HUES48 (cell line): Measurements from ENCODE around the gene HBE1.
"Not testable (repeated sequence)": the region's sequence is repeated elsewhere in the genome, so short reads cannot be mapped to it uniquely, and the experiment has no call there.

ENCODE experiments used
- H3K27ac ChIP-seq: one replicate; pipeline ENCODE4 v1.7.0; 2013; ENCODE audit warnings: low read depth, low read length, inconsistent platforms
- H3K27me3 ChIP-seq: 2 replicates; pipeline ENCODE4 v1.6.1; 2013; ENCODE audit warnings: mild to moderate bottlenecking, low read length; ENCODE audit not compliant: control insufficient read depth, insufficient read depth
- H3K36me3 ChIP-seq: 2 replicates; pipeline ENCODE4 v1.6.1; 2013; ENCODE audit warnings: low read length; ENCODE audit not compliant: control insufficient read depth, insufficient read depth
- H3K4me1 ChIP-seq: 2 replicates; pipeline ENCODE4 v1.6.1; 2013; ENCODE audit warnings: mild to moderate bottlenecking, low read length; ENCODE audit not compliant: control insufficient read depth, insufficient read depth
- H3K4me3 ChIP-seq: 2 replicates; pipeline ENCODE4 v1.5.1; 2013; ENCODE audit warnings: mild to moderate bottlenecking, low read depth, low read length
- H3K9ac ChIP-seq: 2 replicates; pipeline ENCODE4 v1.6.1; 2013; ENCODE audit warnings: mild to moderate bottlenecking, low read depth, low read length, moderate library complexity
- H3K9me3 ChIP-seq: 2 replicates; pipeline ENCODE4 v1.6.1; 2013; ENCODE audit warnings: low read length; ENCODE audit not compliant: control insufficient read depth, insufficient read depth

HBE1 gene

DNA sequence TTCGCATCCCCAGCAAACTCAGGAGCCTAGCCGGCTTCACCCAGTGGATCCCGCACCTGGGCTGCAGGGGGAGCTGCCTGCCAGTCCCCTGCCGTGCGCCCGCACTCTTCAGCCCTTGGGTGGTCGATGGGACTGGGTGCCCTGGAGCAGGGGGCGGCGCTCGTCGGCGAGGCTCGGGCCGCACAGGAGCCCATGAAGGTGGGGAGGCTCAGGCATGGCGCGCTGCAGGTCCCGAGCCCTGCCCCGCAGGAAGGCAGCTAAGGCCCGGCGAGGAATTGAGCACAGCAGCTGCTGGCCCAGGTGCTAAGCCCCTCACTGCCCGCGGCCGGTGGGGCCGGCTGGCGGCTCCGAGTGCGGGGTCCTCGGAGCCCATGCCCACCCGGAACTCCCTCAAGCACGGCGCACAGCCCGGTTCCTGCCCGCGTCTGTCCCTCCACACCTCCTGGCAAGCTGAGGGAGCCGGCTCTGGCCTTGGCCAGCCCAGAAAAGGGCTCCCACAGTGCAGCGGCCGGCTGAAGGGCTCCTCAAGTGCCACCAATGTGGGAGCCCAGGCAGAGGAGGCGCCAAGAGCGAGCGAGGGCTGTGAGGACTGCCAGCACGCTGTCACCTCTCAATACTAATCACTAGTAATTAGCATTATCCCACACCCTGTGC is 24.7 kb upstream of the HBE1 start:
- H3K27ac ChIP-seq, H3K4me3 ChIP-seq, H3K27me3 ChIP-seq, H3K9me3 ChIP-seq, H3K9ac ChIP-seq, H3K36me3 ChIP-seq, H3K4me1 ChIP-seq: not testable (repeated sequence)

DNA sequence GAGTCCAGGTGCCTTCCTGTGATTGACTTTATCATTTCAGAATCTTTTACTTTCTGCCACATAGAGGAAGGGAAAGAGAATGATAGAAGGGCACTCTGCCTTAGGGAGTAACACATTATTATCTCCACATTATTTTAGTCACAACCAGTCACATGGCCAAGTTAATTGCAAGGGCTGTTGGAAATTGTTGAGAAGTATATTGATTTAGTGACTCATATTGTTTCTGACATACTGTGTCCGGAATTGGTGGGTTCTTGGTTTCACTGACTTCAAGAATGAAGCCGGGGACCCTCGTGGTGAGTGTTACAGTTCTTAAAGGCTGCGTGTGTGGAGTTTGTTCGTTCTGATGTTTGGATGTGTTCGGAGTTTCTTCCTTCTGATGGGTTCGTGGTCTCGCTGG is 23.3 kb upstream of the HBE1 start:
- H3K9me3 ChIP-seq, result no peaks in the 10 kb centered on the region
- H3K27ac ChIP-seq, result no peak overlapping the region
- no peaks in the 10 kb centered on the region for H3K4me1 ChIP-seq
- no peak overlapping the region for H3K9ac ChIP-seq
- no peak overlapping the region for H3K4me3 ChIP-seq
- no peaks in the 10 kb centered on the region for H3K36me3 ChIP-seq
- H3K27me3 ChIP-seq, result no peaks in the 10 kb centered on the region

DNA sequence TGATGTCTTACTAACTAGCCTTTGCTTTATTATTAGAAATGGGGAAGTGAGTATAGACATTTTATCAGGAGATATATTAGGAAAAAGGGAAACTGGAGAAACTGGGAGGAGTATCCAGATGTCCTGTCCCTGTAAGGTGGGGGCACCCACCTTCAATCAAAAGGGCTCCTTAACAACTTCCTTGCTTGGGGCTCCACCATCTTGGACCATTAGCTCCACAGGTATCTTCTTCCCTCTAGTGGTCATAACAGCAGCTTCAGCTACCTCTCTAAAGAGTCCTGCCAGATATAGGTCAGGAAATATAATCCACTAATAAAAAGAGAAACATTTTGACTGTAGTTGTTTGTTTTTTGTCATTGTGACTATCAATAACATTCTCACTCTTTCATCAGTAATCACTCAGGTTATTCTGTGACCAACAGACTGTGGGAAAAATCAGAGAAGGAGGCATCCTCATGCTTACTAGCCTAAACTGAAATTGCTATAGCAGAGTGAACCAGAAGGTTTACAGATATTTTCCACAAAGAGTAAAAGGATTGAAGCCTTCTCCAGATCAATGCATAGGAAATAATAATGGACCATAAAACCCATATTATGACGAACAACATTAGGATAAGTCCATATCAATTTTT is 21.6 kb upstream of the HBE1 start:
- Histone ChIP-seq H3K9ac (no peak overlapping the region), H3K9me3 (no peaks in the 10 kb centered on the region), H3K4me3 (no peak overlapping the region), H3K36me3 (no peaks in the 10 kb centered on the region), H3K4me1 (no peaks in the 10 kb centered on the region), H3K27ac (no peak overlapping the region), H3K27me3 (no peaks in the 10 kb centered on the region)

DNA sequence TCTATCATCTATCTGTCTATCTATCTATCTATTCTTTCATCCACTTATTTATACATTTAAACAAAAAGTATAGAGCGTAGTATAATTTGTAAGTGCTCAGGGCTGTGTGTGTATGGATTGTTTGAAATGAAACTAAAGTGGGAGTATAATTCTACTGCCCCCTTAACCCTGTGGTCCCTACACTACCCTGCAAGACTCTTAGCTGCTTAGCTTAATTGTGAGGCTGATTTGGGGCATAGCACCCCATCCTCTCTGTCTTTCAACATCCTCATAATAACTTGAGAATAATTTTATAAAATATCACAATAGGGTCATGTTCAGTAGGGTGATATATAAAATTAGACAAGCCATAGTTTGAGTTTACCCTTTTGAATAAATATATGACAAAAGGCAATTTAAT is 20.4 kb upstream of the HBE1 start:
- Histone ChIP-seq H3K4me1 (no peaks in the 10 kb centered on the region), H3K9ac (no peak overlapping the region), H3K36me3 (no peaks in the 10 kb centered on the region), H3K4me3 (no peak overlapping the region), H3K9me3 (no peaks in the 10 kb centered on the region), H3K27ac (no peak overlapping the region), H3K27me3 (no peaks in the 10 kb centered on the region)

DNA sequence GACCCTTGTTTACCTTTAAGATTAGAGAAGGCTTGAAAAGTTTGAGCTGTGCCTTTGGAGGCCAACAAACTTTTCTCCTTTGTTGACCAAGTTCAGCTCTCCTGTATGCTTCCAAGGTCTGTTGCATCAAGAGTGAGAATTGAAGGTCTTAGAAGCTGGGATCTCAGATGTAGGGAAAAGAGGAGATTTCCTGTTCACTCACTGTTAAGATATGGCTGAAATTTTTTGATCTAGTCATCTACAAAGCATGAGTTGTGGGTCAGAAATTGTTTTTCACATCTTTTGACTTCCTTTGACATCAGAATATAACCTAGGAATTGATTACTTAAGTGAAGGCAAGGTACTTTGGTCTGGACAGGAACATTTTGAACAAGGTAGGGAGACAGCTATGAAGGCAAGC is 20.0 kb upstream of the HBE1 start:
- no peak overlapping the region for H3K4me3 ChIP-seq
- H3K4me1 ChIP-seq, result no peaks in the 10 kb centered on the region
- H3K36me3 ChIP-seq, result no peaks in the 10 kb centered on the region
- H3K9me3 ChIP-seq, result no peaks in the 10 kb centered on the region
- H3K27ac ChIP-seq, result no peak overlapping the region
- no peak overlapping the region for H3K9ac ChIP-seq
- H3K27me3 ChIP-seq, result no peaks in the 10 kb centered on the region

DNA sequence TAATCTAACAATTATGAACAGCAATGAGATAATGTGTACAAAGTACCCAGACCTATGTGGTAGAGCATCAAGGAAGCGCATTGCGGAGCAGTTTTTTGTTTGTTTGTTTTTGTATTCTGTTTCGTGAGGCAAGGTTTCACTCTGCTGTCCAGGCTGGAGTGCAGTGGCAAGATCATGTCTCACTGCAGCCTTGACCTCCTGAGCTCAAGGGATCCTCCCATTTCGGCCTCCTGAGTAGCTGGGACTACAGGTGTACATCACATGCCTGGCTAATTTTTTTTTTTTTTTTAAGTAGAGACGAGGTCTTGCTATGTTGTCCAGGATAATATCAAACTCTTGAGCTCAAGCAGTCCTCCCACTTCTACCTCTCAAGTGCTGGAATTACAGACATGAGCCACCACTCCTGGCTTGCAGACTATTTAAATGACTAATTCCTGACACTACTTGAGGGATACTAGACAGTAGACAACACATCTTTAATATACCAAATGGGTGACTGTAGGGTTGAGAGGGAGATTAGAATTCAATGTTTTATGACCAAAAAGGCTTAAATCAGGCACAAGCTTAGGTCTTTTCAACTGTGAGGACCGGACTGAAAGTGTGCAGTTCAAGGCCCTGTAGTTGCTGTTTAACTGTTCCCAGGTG is 19.3 kb upstream of the HBE1 start:
- Histone ChIP-seq H3K36me3 (no peaks in the 10 kb centered on the region), H3K9ac (no peak overlapping the region), H3K4me1 (no peaks in the 10 kb centered on the region), H3K4me3 (no peak overlapping the region), H3K27me3 (no peaks in the 10 kb centered on the region), H3K9me3 (no peaks in the 10 kb centered on the region), H3K27ac (no peak overlapping the region)

DNA sequence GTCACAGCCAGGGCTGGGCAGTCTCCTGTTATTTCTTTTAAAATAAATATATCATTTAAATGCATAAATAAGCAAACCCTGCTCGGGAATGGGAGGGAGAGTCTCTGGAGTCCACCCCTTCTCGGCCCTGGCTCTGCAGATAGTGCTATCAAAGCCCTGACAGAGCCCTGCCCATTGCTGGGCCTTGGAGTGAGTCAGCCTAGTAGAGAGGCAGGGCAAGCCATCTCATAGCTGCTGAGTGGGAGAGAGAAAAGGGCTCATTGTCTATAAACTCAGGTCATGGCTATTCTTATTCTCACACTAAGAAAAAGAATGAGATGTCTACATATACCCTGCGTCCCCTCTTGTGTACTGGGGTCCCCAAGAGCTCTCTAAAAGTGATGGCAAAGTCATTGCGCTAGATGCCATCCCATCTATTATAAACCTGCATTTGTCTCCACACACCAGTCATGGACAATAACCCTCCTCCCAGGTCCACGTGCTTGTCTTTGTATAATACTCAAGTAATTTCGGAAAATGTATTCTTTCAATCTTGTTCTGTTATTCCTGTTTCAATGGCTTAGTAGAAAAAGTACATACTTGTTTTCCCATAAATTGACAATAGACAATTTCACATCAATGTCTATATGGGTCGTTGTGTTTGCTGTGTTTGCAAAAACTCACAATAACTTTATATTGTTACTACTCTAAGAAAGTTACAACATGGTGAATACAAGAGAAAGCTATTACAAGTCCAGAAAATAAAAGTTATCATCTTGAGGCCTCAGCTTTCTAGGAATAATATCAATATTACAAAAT is 18.6 kb upstream of the HBE1 start:
- Histone ChIP-seq H3K4me1 (no peaks in the 10 kb centered on the region), H3K27me3 (no peaks in the 10 kb centered on the region)

DNA sequence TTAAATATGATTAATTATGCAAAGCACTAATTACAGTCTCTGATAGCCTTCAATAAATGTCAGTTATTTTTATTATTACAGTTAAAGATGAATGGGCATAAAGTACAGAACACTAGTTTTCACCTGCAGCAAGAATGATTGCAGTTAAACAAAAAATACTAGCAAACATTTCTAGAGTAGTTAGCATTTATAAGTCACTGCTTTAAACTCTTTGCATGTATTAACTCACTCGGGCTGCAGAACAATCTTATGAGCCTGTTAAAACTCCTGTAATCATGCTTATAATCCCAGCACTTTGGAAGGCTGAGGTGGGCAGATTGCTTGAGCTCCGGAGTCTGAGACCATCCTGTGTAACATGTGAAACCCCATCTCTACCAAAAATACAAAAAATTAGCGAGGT is 17.2 kb upstream of the HBE1 start:
- Histone ChIP-seq H3K4me3 (no peak overlapping the region), H3K27me3 (no peaks in the 10 kb centered on the region), H3K9me3 (no peaks in the 10 kb centered on the region), H3K27ac (no peak overlapping the region), H3K36me3 (no peaks in the 10 kb centered on the region), H3K4me1 (no peaks in the 10 kb centered on the region), H3K9ac (no peak overlapping the region)

More for the DNA sequence above, 18.6 kb upstream of the HBE1 start:
- H3K9me3 ChIP-seq, result no peaks in the 10 kb centered on the region
- no peak overlapping the region for H3K4me3 ChIP-seq
- no peaks in the 10 kb centered on the region for H3K36me3 ChIP-seq
- no peak overlapping the region for H3K9ac ChIP-seq
- H3K27ac ChIP-seq, result no peak overlapping the region

DNA sequence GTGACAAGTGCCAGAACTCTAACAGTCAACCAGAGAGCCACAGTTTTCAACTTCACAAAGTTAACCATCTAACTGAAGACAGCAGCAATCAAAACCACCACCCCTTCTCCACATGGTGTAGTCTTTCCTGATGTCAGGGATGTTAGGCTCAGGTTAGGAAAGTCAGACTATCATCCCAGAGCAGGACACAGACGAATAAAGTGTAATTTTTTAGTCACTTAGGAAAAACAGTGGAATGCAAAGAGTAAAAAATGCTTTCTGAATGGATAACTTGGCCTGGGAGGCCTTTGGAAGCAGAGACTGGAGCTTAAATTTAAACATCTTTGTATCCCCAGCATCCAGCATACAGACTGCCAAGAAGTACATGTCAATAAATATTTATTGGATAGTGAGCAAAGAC is 16.6 kb upstream of the HBE1 start:
- Histone ChIP-seq H3K9ac (no peak overlapping the region), H3K27me3 (no peaks in the 10 kb centered on the region), H3K27ac (no peak overlapping the region), H3K4me3 (no peak overlapping the region), H3K36me3 (no peaks in the 10 kb centered on the region), H3K9me3 (no peaks in the 10 kb centered on the region), H3K4me1 (no peaks in the 10 kb centered on the region)

DNA sequence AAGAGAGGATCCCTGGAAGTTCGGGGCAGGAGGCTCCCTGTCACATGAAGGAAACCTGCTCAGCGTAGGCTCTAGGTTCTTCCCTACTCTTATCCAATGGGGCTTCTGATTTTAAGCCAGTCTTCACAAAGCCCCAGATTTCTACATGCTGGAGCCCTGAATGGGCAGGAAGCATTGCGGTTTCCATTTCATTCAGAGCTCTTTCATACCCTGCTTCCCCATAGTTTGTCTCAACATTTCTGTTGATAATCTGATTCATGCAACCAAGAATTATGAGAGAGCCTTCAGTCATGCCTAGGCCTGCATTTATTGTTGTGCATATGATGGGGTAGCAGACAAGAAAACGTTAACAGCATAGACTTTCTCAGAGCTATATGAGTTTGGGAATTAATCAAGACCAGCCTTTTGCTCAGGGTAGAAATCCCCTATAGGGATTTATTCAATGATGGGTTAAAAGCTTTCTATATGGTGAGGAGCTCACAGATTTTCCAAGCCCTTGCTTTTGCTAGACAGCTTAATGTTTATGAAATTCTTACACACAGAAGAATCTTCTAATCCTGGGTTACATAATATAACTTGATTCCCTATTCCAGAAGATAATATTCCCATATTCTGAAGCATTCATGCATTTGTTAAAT is 16.1 kb upstream of the HBE1 start:
- no peak overlapping the region for H3K9ac ChIP-seq
- H3K4me1 ChIP-seq, result 0 out of 2 replicates have a peak, but pooled peaks cover 1% of the 10 kb centered on the region
- H3K27ac ChIP-seq, result no peak overlapping the region
- H3K4me3 ChIP-seq, result no peak overlapping the region
- H3K9me3 ChIP-seq, result no peaks in the 10 kb centered on the region
- no peaks in the 10 kb centered on the region for H3K27me3 ChIP-seq
- H3K36me3 ChIP-seq, result no peaks in the 10 kb centered on the region
